ENCODE data around the gene IDH1. TPM values are rescaled to one million over a fixed set of nuclear protein-coding genes. Genes with fewer than 3 reads are reported as not detected.

IDH1 gene
- total and polyA plus RNA-seq, 2 experiments from 2014 or later, result 85.4 to 164 TPM

- Histone ChIP-seq H3K36me3 (peaks cover 36% of the 10 kb centered on the region), H3K27me3 (no peaks in the 10 kb centered on the region), H3K27ac (no peak overlapping the region), H3K9me3 (ENCODE audit: low read depth) (no peaks in the 10 kb centered on the region), H3K4me3 (no peak overlapping the region), H3K4me1 (ENCODE audit: low read depth) (peaks cover 17% of the 10 kb centered on the region)
- no peak for DNase-seq (ENCODE audit: low read depth in 1 of 2, low spot score in 1 of 2)
- no peak for TF ChIP-seq CTCF (IDR thresholded peaks at IDR 0.05; ENCODE audit: low read depth, low read length)
These were observed 3.8 kb downstream of the IDH1 start for GRCh38 chr2:208251098-208251497.

- DNase-seq (ENCODE audit: low read depth in 1 of 2, low spot score in 1 of 2), result peak in 1 of 2 donors; percentile 56
- no peak overlapping the region for H3K27ac ChIP-seq
- peaks cover 40% of the 10 kb centered on the region for H3K36me3 ChIP-seq
- H3K27me3 ChIP-seq, result no peaks in the 10 kb centered on the region
- peaks cover 17% of the 10 kb centered on the region for H3K4me1 ChIP-seq (ENCODE audit: low read depth)
- H3K4me3 ChIP-seq, result no peak overlapping the region
- TF ChIP-seq CTCF (IDR thresholded peaks at IDR 0.05; ENCODE audit: low read depth, low read length), result no peak
- H3K9me3 ChIP-seq (ENCODE audit: low read depth), result no peaks in the 10 kb centered on the region
These were observed 4.5 kb downstream of the IDH1 start for GRCh38 chr2:208250388-208250787.

- Histone ChIP-seq H3K4me1 (ENCODE audit: low read depth) (peaks cover 17% of the 10 kb centered on the region), H3K4me3 (no peak overlapping the region), H3K27ac (no peak overlapping the region), H3K36me3 (peaks cover 47% of the 10 kb centered on the region), H3K27me3 (no peaks in the 10 kb centered on the region), H3K9me3 (ENCODE audit: low read depth) (no peaks in the 10 kb centered on the region)
- peak in 1 of 2 donors; percentile 14 for DNase-seq (ENCODE audit: low read depth in 1 of 2, low spot score in 1 of 2)
- TF ChIP-seq CTCF (IDR thresholded peaks at IDR 0.05; ENCODE audit: low read depth, low read length), result no peak
These were observed 5.6 kb downstream of the IDH1 start for GRCh38 chr2:208249296-208249695.

GRCh38 chr2:208248601-208249000 is 6.3 kb downstream of the IDH1 start:
- Histone ChIP-seq H3K27me3 (no peaks in the 10 kb centered on the region), H3K36me3 (peaks cover 53% of the 10 kb centered on the region), H3K4me1 (ENCODE audit: low read depth) (peaks cover 17% of the 10 kb centered on the region), H3K9me3 (ENCODE audit: low read depth) (no peaks in the 10 kb centered on the region), H3K27ac (no peak overlapping the region), H3K4me3 (no peak overlapping the region)
- no peak for TF ChIP-seq CTCF (IDR thresholded peaks at IDR 0.05; ENCODE audit: low read depth, low read length)
- DNase-seq (ENCODE audit: low read depth in 1 of 2, low spot score in 1 of 2), result no peak

- Histone ChIP-seq H3K9me3 (ENCODE audit: low read depth) (no peaks in the 10 kb centered on the region), H3K4me1 (ENCODE audit: low read depth) (no peaks in the 10 kb centered on the region), H3K36me3 (peaks cover 61% of the 10 kb centered on the region), H3K27me3 (no peaks in the 10 kb centered on the region), H3K4me3 (no peak overlapping the region), H3K27ac (no peak overlapping the region)
- no peak for TF ChIP-seq CTCF (IDR thresholded peaks at IDR 0.05; ENCODE audit: low read depth, low read length)
- DNase-seq (ENCODE audit: low read depth in 1 of 2, low spot score in 1 of 2), result peak in 1 of 2 donors; percentile 13
These were observed 9.1 kb downstream of the IDH1 start for GRCh38 chr2:208245746-208246145.

- no peaks in the 10 kb centered on the region for H3K27me3 ChIP-seq
- H3K9me3 ChIP-seq (ENCODE audit: low read depth), result no peaks in the 10 kb centered on the region
- H3K27ac ChIP-seq, result no peak overlapping the region
- no peaks in the 10 kb centered on the region for H3K4me1 ChIP-seq (ENCODE audit: low read depth)
- no peak overlapping the region for H3K4me3 ChIP-seq
- peaks cover 57% of the 10 kb centered on the region for H3K36me3 ChIP-seq
- DNase-seq (ENCODE audit: low read depth in 1 of 2, low spot score in 1 of 2), result no peak
- no peak for TF ChIP-seq CTCF (IDR thresholded peaks at IDR 0.05; ENCODE audit: low read depth, low read length)
These were observed 10.4 kb downstream of the IDH1 start for GRCh38 chr2:208244422-208244821.
